CD8-positive, alpha-beta memory T cell (primary cell): ENCODE data around the gene TBCC. TPM values are rescaled to one million over a fixed set of nuclear protein-coding genes. Genes with fewer than 3 reads are reported as not detected.

Source experiments
- CTCF ChIA-PET: fragments of 350-600 bp; sonication (Branson Sonifier 250); formaldehyde crosslinking; loops from one replicate; lab custom pipeline; 2021; ENCODE audit warnings: antibody characterized with exemption; lab: Charles Lee
- POLR2A ChIA-PET: fragments of 350-600 bp; sonication (Branson Sonifier 250); formaldehyde crosslinking; loops from one replicate; lab custom pipeline; 2021; ENCODE audit warnings: antibody characterized with exemption; lab: Charles Lee
- DNase-seq, 5 donors: peaks; one replicate each; pipeline versions ENCODE4 v3.0.0 to v3.0.0-alpha.2; 2020 to 2022; ENCODE audit warnings: mixed read lengths in 1 of 5
- H3K27ac ChIP-seq: one replicate; pipeline ENCODE4 v1.7.0; 2013; ENCODE audit warnings: low read depth, mild to moderate bottlenecking, low read length, moderate library complexity
- H3K27me3 ChIP-seq: 2 replicates; pipeline ENCODE4 v1.7.0; 2013; ENCODE audit warnings: low read length, mild to moderate bottlenecking; ENCODE audit not compliant: insufficient read depth, poor library complexity, severe bottlenecking
- H3K36me3 ChIP-seq: 2 replicates; pipeline ENCODE4 v1.7.0; 2013; ENCODE audit warnings: mild to moderate bottlenecking, low read length, moderate library complexity; ENCODE audit not compliant: insufficient read depth
- H3K4me1 ChIP-seq: 2 replicates; pipeline ENCODE4 v1.7.0; 2013; ENCODE audit warnings: mild to moderate bottlenecking, low read length, moderate library complexity; ENCODE audit not compliant: insufficient read depth
- H3K4me3 ChIP-seq: 2 replicates; pipeline ENCODE4 v1.7.0; 2013; ENCODE audit warnings: mild to moderate bottlenecking, low read length
- H3K9me3 ChIP-seq: 2 replicates; pipeline ENCODE4 v1.7.0; 2013; ENCODE audit warnings: mild to moderate bottlenecking, low read length
- H3K27ac Mint-ChIP-seq, 8 donors: one replicate each; pipeline ENCODE4 v1.8.0; 2020 to 2021; ENCODE audit warnings: mixed read lengths in 8 of 8, mild to moderate bottlenecking in 6 of 8, inconsistent platforms in 3 of 8, moderate library complexity in 3 of 8
- H3K27me3 Mint-ChIP-seq, 2 donors: one replicate each; pipeline ENCODE4 v1.8.0; 2020 to 2021; ENCODE audit warnings: mixed read lengths in 2 of 2, mild to moderate bottlenecking in 1 of 2, moderate library complexity in 1 of 2
- H3K36me3 Mint-ChIP-seq, 3 donors: one replicate each; pipeline ENCODE4 v1.8.0; 2020 to 2021; ENCODE audit warnings: mixed read lengths in 3 of 3, inconsistent platforms in 1 of 3, mild to moderate bottlenecking in 1 of 3
- H3K4me1 Mint-ChIP-seq, 3 donors: one replicate each; pipeline ENCODE4 v1.8.0; 2020 to 2021; ENCODE audit warnings: mixed read lengths in 3 of 3, inconsistent platforms in 1 of 3, mild to moderate bottlenecking in 1 of 3
- H3K4me3 Mint-ChIP-seq, 7 donors: one replicate each; pipeline ENCODE4 v1.8.0; 2020 to 2021; ENCODE audit warnings: mixed read lengths in 7 of 7, mild to moderate bottlenecking in 6 of 7, moderate library complexity in 4 of 7, inconsistent platforms in 2 of 7
- H3K9me3 Mint-ChIP-seq, 5 donors: one replicate each; pipeline ENCODE4 v1.8.0; 2020 to 2022; ENCODE audit warnings: mixed read lengths in 5 of 5, mild to moderate bottlenecking in 3 of 5, moderate library complexity in 2 of 5, inconsistent platforms in 1 of 5
- polyA plus RNA-seq: library from polyadenylated mRNA; unstranded; fragments of 300-500 nt; fragmentation: Illumina TruSeq; gene quantifications from one replicate; pipeline ENCODE4 v1.2.3, GENCODE V29; 2021
- total RNA-seq, 2 experiments: library from RNA; stranded (reverse); gene quantifications; one replicate each; pipeline ENCODE4 v1.2.3, GENCODE V29; 2021

The TBCC gene
- total and polyA plus RNA-seq, 3 experiments from 2014 or later: 24.4 to 109 (median 26.4) TPM

GRCh38 chr6:42784717-42785498, 39.0 kb upstream of the TBCC start:
- Mint-ChIP-seq H3K4me1 (peaks cover 17 to 41% (median 21%) of the 10 kb centered on the region in 3 donors), H3K27me3 (peaks cover 0 to 13% of the 10 kb centered on the region in 2 donors), H3K27ac (peak overlapping the region in 4 of 8 donors; percentile 99 to 100 (median 100)), H3K36me3 (peaks cover 1 to 41% (median 14%) of the 10 kb centered on the region in 3 donors), H3K9me3 (no peaks in the 10 kb centered on the region), H3K4me3 (peak overlapping the region in 2 of 7 donors; percentile 97 to 99)
- no peak for DNase-seq
- no peaks in the 10 kb centered on the region for H3K9me3 ChIP-seq
- POLR2A ChIA-PET: interaction anchor here (1.4 to 12.2 kb wide), 4 partner anchors 13 to 106 kb away, joined by 4 to 415 read pairs (median 206); partner anchors contain the start of genes RPL7L1 and TBCC
- CTCF ChIA-PET: interaction anchor here (4.9 to 7.7 kb wide), 2 partner anchors 38 to 58 kb away, joined by 24 to 65 read pairs; partner anchors contain the start of gene TBCC
- H3K36me3 ChIP-seq: no peaks in the 10 kb centered on the region
- peaks cover 67% of the 10 kb centered on the region for H3K4me1 ChIP-seq
- H3K27ac ChIP-seq: peak overlapping the region; percentile 99
- H3K4me3 ChIP-seq: peak overlapping the region; percentile 95
- no peaks in the 10 kb centered on the region for H3K27me3 ChIP-seq

DNA sequence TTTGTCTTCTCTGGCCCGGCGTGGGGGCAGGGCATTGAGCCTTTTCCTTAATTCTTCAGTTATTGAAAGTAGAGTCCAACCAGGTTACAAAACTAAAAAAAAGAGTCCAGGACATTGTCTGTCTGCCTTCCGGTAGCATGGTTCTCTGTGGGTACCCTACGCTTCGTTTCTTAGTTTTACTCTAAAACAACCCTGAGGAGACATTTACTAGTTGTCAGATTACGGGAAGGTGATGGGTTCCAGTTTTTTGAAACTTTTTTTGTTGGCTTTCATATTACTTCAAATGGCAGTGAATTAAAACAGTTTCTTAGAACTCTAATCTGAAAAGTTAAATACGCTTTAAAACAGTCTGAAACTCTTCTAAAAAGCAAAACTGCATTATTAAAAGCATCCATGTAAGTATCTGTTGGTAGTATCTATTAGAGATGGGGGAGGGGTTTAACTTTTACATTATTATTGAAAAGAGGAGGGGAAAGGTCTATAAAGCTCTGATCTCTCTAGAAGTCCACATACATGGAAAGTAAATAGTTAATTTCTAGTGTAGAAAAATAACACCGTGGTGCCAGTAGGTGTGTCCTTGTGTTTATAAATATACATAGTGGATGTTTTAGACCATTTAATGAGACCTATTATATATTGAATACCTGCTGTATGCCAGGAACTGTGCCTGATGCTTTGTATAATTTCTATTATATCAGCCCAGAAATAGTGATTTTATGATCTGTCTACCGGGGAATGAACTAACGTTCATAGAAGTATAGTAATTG, 38.2 kb upstream of the TBCC start:
- Mint-ChIP-seq H3K4me3 (peak overlapping the region in 2 of 7 donors; percentile 97 to 99), H3K9me3 (no peaks in the 10 kb centered on the region), H3K36me3 (peaks cover 0 to 37% (median 14%) of the 10 kb centered on the region in 3 donors), H3K27ac (peak overlapping the region in 4 of 8 donors; percentile 99 to 100 (median 100)), H3K4me1 (peaks cover 23 to 36% (median 25%) of the 10 kb centered on the region in 3 donors), H3K27me3 (peaks cover 0 to 13% of the 10 kb centered on the region in 2 donors)
- Histone ChIP-seq H3K9me3 (no peaks in the 10 kb centered on the region), H3K27ac (peak overlapping the region; percentile 99), H3K4me1 (peaks cover 67% of the 10 kb centered on the region), H3K36me3 (no peaks in the 10 kb centered on the region), H3K4me3 (peak overlapping the region; percentile 95), H3K27me3 (no peaks in the 10 kb centered on the region)
- ChIA-PET POLR2A (interaction anchor here (0.8 to 12.2 kb wide), 6 partner anchors 12 to 503 kb away, joined by 3 to 415 read pairs (median 22); partner anchors contain the start of genes RPL7L1 and TBCC), CTCF (interaction anchor here (0.8 to 7.7 kb wide), 3 partner anchors 14 to 57 kb away, joined by 3 to 65 read pairs (median 24); partner anchors contain the start of gene TBCC)
- DNase-seq: peak in 1 of 5 donors; percentile 44

GRCh38 chr6:42783177-42783875, 37.4 kb upstream of the TBCC start:
- DNase-seq: peak; percentile 64 to 90 (median 85)
- Mint-ChIP-seq H3K9me3 (no peaks in the 10 kb centered on the region), H3K27me3 (peaks cover 0 to 13% of the 10 kb centered on the region in 2 donors), H3K4me1 (peaks cover 28 to 32% (median 29%) of the 10 kb centered on the region in 3 donors), H3K27ac (peak overlapping the region in 4 of 8 donors; percentile 99 to 100 (median 100)), H3K4me3 (peak overlapping the region in 3 of 7 donors; percentile 93 to 99 (median 97)), H3K36me3 (peaks cover 0 to 31% (median 9%) of the 10 kb centered on the region in 3 donors)
- H3K9me3 ChIP-seq: no peaks in the 10 kb centered on the region
- H3K4me3 ChIP-seq: peak overlapping the region; percentile 95
- ChIA-PET CTCF (interaction anchor here (0.8 to 7.7 kb wide), 6 partner anchors 12 to 96 kb away, joined by 3 to 65 read pairs (median 14); partner anchors contain the start of genes RPL7L1 and TBCC), POLR2A (interaction anchor here (0.6 to 12.2 kb wide), 18 partner anchors 8 to 502 kb away, joined by 3 to 415 read pairs (median 6); partner anchors contain the start of genes CNPY3, KLC4, MRPL2 and RPL7L1)
- no peaks in the 10 kb centered on the region for H3K27me3 ChIP-seq
- peaks cover 65% of the 10 kb centered on the region for H3K4me1 ChIP-seq
- H3K27ac ChIP-seq: peak overlapping the region; percentile 99
- H3K36me3 ChIP-seq: no peaks in the 10 kb centered on the region

GRCh38 chr6:42782689-42783176, 36.8 kb upstream of the TBCC start:
- no peaks in the 10 kb centered on the region for H3K36me3 ChIP-seq
- H3K27ac ChIP-seq: peak overlapping the region; percentile 99
- ChIA-PET CTCF (interaction anchor here (1.1 to 7.7 kb wide), 5 partner anchors 11 to 97 kb away, joined by 3 to 65 read pairs (median 24); partner anchors contain the start of genes RPL7L1 and TBCC), POLR2A (interaction anchor here (0.6 to 12.2 kb wide), 19 partner anchors 9 to 502 kb away, joined by 3 to 415 read pairs (median 5); partner anchors contain the start of genes CNPY3, KLC4, MRPL2 and RPL7L1)
- H3K27me3 ChIP-seq: no peaks in the 10 kb centered on the region
- H3K4me1 ChIP-seq: peaks cover 64% of the 10 kb centered on the region
- no peaks in the 10 kb centered on the region for H3K9me3 Mint-ChIP-seq
- H3K9me3 ChIP-seq: no peaks in the 10 kb centered on the region
- peak; percentile 65 to 89 (median 79) for DNase-seq
- H3K27me3 Mint-ChIP-seq: peaks cover 0 to 13% of the 10 kb centered on the region in 2 donors
- peak overlapping the region; percentile 93 to 100 (median 98) for H3K4me3 Mint-ChIP-seq
- peaks cover 34 to 35% (median 34%) of the 10 kb centered on the region in 3 donors for H3K4me1 Mint-ChIP-seq
- peaks cover 0 to 29% (median 9%) of the 10 kb centered on the region in 3 donors for H3K36me3 Mint-ChIP-seq
- H3K27ac Mint-ChIP-seq: peak overlapping the region in 7 of 8 donors; percentile 98 to 100 (median 100)
- peak overlapping the region; percentile 95 for H3K4me3 ChIP-seq

DNA sequence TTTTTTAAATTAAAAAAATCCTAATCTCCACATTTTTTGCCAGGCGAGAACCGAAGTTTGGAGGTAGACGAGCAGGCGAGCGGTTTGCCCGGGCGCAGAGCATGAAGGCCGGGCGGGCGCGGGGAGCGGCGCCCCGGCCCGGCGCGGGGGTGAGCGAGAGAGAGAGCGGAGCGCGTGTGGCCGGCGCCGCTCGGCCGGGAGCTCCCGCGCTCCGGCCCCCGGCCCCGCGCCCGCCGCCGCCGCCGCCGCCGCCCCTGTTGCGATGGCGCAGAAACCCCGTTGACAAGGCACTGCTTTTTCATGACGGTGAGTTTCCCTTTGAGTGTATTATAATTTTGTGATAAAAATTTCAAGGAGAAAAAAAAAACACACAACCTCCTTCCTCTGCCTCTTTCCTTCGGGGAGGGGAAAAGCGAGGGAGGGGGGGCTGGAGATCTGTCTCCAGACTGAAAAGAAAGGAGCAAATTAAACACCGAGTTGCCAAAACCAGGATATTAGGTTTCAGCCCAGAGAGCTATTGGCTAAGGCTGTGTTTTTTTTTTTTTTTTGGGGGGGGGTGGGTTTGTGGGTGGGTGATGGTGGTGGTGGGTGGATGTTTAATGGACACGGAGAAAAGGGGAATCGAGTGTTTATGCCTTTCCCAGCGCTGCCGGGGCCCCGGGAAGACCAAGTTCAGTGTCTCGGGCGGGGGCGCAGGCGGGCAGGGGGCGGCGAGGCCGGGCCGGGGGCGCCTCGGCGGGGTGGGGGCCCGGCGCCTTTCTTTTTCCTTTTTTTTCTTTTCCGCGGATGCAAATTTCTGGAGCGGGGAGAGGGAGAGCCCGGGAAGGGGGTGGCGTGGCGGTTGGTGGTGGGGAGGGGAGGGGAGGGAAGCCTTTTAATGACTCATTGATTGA, 36.1 kb upstream of the TBCC start, which contains the start of gene BICRAL:
BICRAL (plus strand) TSS at position 257 of the 893 bp plus-strand sequence. CDS start 39,971 bp downstream, outside the sequence.
- H3K9me3 Mint-ChIP-seq: no peaks in the 10 kb centered on the region
- H3K27ac Mint-ChIP-seq: peak within 1 kb of the TSS in 7 of 8 donors; percentile 98 to 100 (median 100)
- no peaks in the 10 kb centered on the region for H3K9me3 ChIP-seq
- peaks cover 0 to 32% (median 9%) of the 10 kb centered on the region in 3 donors for H3K36me3 Mint-ChIP-seq
- peaks cover 0 to 13% of the 10 kb centered on the region in 2 donors for H3K27me3 Mint-ChIP-seq
- H3K27ac ChIP-seq: peak within 1 kb of the TSS; percentile 99
- DNase-seq: peak; percentile 61 to 84 (median 75)
- peaks cover 41 to 42% (median 41%) of the 10 kb centered on the region in 3 donors for H3K4me1 Mint-ChIP-seq
- H3K36me3 ChIP-seq: no peaks in the 10 kb centered on the region
- no peaks in the 10 kb centered on the region for H3K27me3 ChIP-seq
- POLR2A ChIA-PET: interaction anchor here (0.5 to 12.2 kb wide), 17 partner anchors 10 to 504 kb away, joined by 3 to 415 read pairs (median 4); partner anchors contain the start of genes CNPY3, KLC4, MRPL2 and RPL7L1
- peak within 1 kb of the TSS; percentile 93 to 100 (median 98) for H3K4me3 Mint-ChIP-seq
- H3K4me3 ChIP-seq: peak within 1 kb of the TSS; percentile 95
- CTCF ChIA-PET: interaction anchor here (1.1 to 7.7 kb wide), 7 partner anchors 11 to 98 kb away, joined by 3 to 65 read pairs (median 6); partner anchors contain the start of genes RPL7L1 and TBCC
- H3K4me1 ChIP-seq: peaks cover 63% of the 10 kb centered on the region

GRCh38 chr6:42781546-42781795, 35.6 kb upstream of the TBCC start:
- no peaks in the 10 kb centered on the region for H3K36me3 ChIP-seq
- Mint-ChIP-seq H3K36me3 (peaks cover 0 to 34% (median 9%) of the 10 kb centered on the region in 3 donors), H3K4me1 (peaks cover 46 to 47% (median 47%) of the 10 kb centered on the region in 3 donors), H3K9me3 (no peaks in the 10 kb centered on the region), H3K27me3 (peaks cover 0 to 13% of the 10 kb centered on the region in 2 donors), H3K4me3 (peak overlapping the region; percentile 93 to 100 (median 98)), H3K27ac (peak overlapping the region in 7 of 8 donors; percentile 94 to 100 (median 100))
- no peak for DNase-seq
- POLR2A ChIA-PET: interaction anchor here (0.6 to 12.2 kb wide), 10 partner anchors 10 to 503 kb away, joined by 3 to 415 read pairs (median 11); partner anchors contain the start of genes CNPY3, RPL7L1 and TBCC
- peaks cover 62% of the 10 kb centered on the region for H3K4me1 ChIP-seq
- no peaks in the 10 kb centered on the region for H3K9me3 ChIP-seq
- H3K4me3 ChIP-seq: no peak overlapping the region
- CTCF ChIA-PET: interaction anchor here (1.3 to 7.7 kb wide), 5 partner anchors 10 to 98 kb away, joined by 3 to 65 read pairs (median 24); partner anchors contain the start of genes RPL7L1 and TBCC
- H3K27me3 ChIP-seq: no peaks in the 10 kb centered on the region
- H3K27ac ChIP-seq: peak overlapping the region; percentile 99
